Mesothelial cell of epicardium (in vitro differentiated cells): ENCODE measurements around the gene CPTP. TPM values are rescaled to one million over a fixed set of nuclear protein-coding genes. Genes with fewer than 3 reads are reported as not detected.

Experiments used
- DNase-seq, 2 experiments: peaks; one replicate each; pipeline ENCODE4 v3.0.0; 2021; ENCODE audit warnings: low spot score in 2 of 2; ENCODE audit not compliant: unreplicated experiment in 2 of 2
- H3K27ac Mint-ChIP-seq: 2 replicates; pipeline ENCODE4 v1.8.0; 2021; ENCODE audit warnings: mixed read lengths
- H3K27me3 Mint-ChIP-seq: 2 replicates; pipeline ENCODE4 v1.8.0; 2021; ENCODE audit warnings: low read depth, mixed read lengths
- H3K36me3 Mint-ChIP-seq: 2 replicates; pipeline ENCODE4 v1.8.0; 2021; ENCODE audit warnings: mixed read lengths
- H3K4me1 Mint-ChIP-seq: 2 replicates; pipeline ENCODE4 v1.8.0; 2021; ENCODE audit warnings: mixed read lengths
- H3K4me3 Mint-ChIP-seq: 2 replicates; pipeline ENCODE4 v1.8.0; 2021; ENCODE audit warnings: mild to moderate bottlenecking, moderate library complexity, mixed read lengths
- H3K9me3 Mint-ChIP-seq: 2 replicates; pipeline ENCODE4 v1.8.0; 2021; ENCODE audit warnings: mixed read lengths
- total RNA-seq: library from RNA; stranded (reverse); gene quantifications from 3 replicates; pipeline ENCODE4 v1.2.1, GENCODE V29; 2021
- TF ChIP-seq, protein P1 (sequence below): fragments of 200-600 bp; sonication (generic); IDR thresholded peaks from one replicate; pipeline ENCODE4 v1.5.0; 2021; ENCODE audit warnings: antibody characterized with exemption; ENCODE audit not compliant: unreplicated experiment

Gene CPTP
- total RNA-seq, 1 donor from 2014 or later, result 17.8 TPM

DNA sequence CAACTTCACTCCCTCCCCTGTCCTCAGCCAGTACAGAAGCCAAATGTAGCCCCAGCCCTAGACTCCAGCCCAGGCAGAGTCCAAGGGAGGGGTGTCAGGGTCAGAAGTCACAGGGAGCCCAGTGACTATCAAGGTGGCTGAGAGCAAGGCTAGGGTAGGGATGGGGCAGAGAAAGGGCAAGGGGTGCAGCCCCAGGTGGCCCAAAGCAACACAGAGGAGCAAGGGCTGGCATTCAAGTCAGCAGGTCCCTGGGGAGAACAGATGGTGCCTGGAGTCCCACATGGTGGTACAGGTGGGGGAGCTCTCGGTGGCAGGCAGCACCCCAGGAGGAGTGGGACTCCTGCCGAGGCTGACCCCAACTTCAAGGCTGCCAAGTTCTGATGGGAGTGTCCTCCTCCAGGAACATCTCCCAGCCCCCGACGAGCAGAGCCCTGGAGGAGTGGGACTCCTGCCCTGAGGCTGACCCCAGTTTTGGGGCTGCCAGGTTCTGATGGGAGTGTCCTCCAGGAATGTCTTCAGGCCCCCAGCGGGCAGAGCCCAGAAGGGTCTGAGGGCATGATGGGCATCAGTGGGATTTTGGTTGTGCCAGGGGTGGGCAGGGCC is 28.3 kb downstream of the CPTP start:
- peaks cover 2% of the 10 kb centered on the region for H3K36me3 Mint-ChIP-seq
- H3K4me1 Mint-ChIP-seq, result peaks cover 21% of the 10 kb centered on the region
- no peaks in the 10 kb centered on the region for H3K9me3 Mint-ChIP-seq
- DNase-seq, result no peak
- TF ChIP-seq, protein P1, sequence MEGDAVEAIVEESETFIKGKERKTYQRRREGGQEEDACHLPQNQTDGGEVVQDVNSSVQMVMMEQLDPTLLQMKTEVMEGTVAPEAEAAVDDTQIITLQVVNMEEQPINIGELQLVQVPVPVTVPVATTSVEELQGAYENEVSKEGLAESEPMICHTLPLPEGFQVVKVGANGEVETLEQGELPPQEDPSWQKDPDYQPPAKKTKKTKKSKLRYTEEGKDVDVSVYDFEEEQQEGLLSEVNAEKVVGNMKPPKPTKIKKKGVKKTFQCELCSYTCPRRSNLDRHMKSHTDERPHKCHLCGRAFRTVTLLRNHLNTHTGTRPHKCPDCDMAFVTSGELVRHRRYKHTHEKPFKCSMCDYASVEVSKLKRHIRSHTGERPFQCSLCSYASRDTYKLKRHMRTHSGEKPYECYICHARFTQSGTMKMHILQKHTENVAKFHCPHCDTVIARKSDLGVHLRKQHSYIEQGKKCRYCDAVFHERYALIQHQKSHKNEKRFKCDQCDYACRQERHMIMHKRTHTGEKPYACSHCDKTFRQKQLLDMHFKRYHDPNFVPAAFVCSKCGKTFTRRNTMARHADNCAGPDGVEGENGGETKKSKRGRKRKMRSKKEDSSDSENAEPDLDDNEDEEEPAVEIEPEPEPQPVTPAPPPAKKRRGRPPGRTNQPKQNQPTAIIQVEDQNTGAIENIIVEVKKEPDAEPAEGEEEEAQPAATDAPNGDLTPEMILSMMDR, result no peak
- peaks cover 4% of the 10 kb centered on the region for H3K27me3 Mint-ChIP-seq
- peak overlapping the region; percentile 60 for H3K4me3 Mint-ChIP-seq
- H3K27ac Mint-ChIP-seq, result peak overlapping the region; percentile 50

DNA sequence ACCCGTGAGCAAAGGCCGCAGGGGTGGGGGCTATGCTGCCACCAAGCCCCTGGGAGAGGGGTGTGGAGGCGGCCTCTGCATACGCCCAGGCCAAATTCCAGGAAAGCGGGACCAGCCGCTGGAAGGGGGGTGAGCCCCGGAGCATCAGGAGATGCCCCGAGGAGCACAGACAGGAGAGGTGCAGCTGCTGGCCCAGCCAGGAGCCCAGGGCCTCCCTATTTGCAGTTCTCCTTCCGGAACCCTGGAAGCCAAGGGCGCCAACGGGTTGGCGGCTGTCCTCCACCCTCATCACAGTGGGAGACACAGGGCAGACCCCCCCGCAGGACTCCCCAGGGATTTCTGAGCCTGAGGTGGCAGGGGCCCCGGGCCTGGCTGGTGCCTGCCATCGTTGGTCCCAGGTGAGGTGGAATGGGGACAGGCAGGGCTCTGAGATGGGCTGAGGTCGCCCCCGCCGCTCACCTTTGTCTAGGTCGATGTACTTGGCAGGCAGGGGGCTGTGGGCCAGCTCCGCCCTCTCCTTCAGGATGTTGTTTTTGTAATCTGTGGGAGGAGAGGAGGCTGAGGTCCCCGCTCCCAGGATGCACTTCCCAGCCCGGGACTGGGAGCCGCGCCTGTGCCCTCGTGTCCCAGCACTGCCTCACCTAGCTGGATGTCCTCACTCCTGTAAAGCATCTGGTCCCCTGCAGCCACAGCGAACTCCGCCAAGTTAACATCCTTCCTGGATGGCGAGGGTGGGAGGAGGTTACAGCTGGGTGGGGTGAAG is 29.0 kb downstream of the CPTP start:
- no peaks in the 10 kb centered on the region for H3K9me3 Mint-ChIP-seq
- peak overlapping the region; percentile 15 for H3K4me3 Mint-ChIP-seq
- no peak overlapping the region for H3K27ac Mint-ChIP-seq
- TF ChIP-seq, protein P1, result no peak
- peaks cover 2% of the 10 kb centered on the region for H3K36me3 Mint-ChIP-seq
- peaks cover 4% of the 10 kb centered on the region for H3K27me3 Mint-ChIP-seq
- peaks cover 25% of the 10 kb centered on the region for H3K4me1 Mint-ChIP-seq
- no peak for DNase-seq

DNA sequence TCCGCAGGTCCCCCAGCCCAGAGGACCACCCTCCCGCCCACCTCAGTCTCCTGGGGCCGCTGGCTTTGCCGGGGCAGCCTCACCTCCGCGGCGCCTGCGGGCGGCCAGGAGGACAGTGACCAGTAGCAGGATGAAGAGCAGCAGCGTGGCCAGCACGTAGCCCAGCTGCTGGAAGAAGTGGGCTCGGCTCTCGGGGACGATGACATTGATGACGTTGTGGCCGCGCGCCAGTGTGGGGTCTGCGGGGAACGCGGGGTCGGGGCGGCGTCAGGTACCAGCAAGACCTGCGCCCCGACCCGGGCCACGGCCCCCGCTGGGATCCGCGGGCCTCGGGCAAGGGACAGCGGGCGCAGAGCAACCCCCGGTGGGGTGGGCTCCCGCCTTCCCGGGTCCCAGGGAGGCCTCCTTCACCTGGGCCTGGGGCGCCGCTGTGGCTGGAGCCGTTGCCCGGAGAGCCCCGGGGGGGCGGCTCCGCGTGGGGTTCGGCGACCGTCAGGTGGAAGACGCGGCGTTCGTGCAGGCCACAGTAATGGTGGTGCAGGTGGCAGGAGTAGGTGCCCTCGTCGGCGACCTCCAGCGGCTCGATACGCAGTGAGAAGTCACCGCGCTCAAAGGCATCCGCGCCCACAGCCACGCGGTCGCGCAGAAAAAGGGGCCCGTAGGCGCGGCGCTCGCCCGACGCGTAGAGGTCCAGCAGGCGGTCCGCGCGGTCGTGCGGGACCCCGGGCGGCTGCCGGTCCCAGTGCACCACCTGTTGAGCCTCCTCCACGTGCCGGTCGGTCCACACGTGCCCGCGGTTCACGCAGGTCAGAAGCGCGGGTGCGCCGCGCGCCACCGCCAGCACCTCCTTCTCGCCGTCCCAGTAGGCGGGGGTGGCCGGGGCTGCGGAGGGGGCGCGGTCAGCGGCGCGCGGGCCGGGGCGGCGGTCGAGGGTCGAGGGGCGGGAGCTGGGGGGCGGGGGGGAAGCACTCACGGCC is 30.0 kb downstream of the CPTP start:
- H3K27me3 Mint-ChIP-seq, result peaks cover 4% of the 10 kb centered on the region
- no peak for DNase-seq
- H3K27ac Mint-ChIP-seq, result no peak overlapping the region
- peaks cover 33% of the 10 kb centered on the region for H3K4me1 Mint-ChIP-seq
- H3K9me3 Mint-ChIP-seq, result no peaks in the 10 kb centered on the region
- TF ChIP-seq, protein P1, result no peak
- peak overlapping the region; percentile 52 for H3K4me3 Mint-ChIP-seq
- H3K36me3 Mint-ChIP-seq, result peaks cover 2% of the 10 kb centered on the region

DNA sequence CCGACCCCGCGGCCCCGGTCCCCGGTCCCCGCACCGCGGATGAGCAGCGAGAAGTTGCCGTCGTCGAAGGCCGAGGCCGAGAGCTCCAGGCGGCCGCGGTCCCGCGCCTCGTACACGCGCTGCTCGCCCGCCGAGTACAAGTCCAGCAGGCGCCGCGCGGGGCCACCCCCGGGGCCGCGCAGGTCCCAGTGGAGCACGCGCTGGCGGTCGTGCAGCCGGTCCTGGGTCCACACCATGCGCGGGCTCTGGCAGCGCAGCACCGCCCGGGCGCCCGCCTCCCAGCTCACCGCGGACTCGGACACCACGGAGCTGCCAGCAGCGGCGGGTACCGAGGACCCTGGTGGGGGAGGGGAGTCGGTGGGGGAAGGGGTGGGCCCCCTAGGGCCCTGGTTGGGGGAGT is 30.8 kb downstream of the CPTP start:
- no peak for DNase-seq
- no peaks in the 10 kb centered on the region for H3K9me3 Mint-ChIP-seq
- H3K36me3 Mint-ChIP-seq, result peaks cover 2% of the 10 kb centered on the region
- TF ChIP-seq, protein P1, result no peak
- peaks cover 37% of the 10 kb centered on the region for H3K4me1 Mint-ChIP-seq
- H3K27me3 Mint-ChIP-seq, result peaks cover 4% of the 10 kb centered on the region
- H3K4me3 Mint-ChIP-seq, result no peak overlapping the region
- no peak overlapping the region for H3K27ac Mint-ChIP-seq

DNA sequence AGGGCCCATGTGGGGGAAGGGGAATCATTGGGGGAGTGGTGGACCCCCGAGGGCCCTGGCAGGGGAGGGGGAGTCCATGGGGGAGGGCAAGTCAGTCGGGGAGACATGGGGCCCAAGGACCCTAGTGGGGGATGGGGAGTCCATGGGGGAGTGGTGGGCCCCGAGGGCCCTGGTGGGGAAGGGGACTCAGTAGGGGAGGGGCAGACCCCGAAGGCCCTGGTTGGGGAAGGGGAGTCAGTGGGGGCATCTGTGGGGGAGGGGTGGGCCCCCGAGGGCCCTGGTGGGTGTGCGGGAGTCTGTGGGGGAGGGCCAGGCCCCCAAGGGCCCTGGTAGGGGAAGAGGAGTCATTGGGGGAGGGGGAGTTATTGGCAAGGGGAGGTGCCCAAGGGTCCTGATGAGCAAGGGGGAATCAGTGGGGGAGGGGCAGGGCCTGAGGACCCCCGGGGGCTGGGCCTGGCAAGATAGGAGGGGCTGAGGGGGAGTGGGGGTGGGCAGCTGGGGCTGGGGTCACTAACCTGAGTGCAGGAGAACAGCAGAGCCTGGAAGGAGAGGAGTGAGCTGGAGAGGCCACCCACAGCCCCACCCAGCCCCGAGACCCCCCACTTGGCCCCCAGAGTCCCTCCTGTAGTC is 31.7 kb downstream of the CPTP start:
- Mint-ChIP-seq H3K27ac (no peak overlapping the region), H3K9me3 (no peaks in the 10 kb centered on the region), H3K36me3 (peaks cover 2% of the 10 kb centered on the region), H3K4me1 (peaks cover 43% of the 10 kb centered on the region), H3K27me3 (peaks cover 4% of the 10 kb centered on the region), H3K4me3 (peak overlapping the region; percentile 78)
- TF ChIP-seq, protein P1, result no peak
- no peak for DNase-seq
